ENCODE results near the gene JMY. TPM values are rescaled to one million over a fixed set of nuclear protein-coding genes. Genes with fewer than 3 reads are reported as not detected.
A peak's percentile ranks its signal among the peaks of the same experiment; 100 is the strongest.

The JMY gene
- total RNA-seq, 1 experiment from 2014 or later, result 15.2 TPM

DNA sequence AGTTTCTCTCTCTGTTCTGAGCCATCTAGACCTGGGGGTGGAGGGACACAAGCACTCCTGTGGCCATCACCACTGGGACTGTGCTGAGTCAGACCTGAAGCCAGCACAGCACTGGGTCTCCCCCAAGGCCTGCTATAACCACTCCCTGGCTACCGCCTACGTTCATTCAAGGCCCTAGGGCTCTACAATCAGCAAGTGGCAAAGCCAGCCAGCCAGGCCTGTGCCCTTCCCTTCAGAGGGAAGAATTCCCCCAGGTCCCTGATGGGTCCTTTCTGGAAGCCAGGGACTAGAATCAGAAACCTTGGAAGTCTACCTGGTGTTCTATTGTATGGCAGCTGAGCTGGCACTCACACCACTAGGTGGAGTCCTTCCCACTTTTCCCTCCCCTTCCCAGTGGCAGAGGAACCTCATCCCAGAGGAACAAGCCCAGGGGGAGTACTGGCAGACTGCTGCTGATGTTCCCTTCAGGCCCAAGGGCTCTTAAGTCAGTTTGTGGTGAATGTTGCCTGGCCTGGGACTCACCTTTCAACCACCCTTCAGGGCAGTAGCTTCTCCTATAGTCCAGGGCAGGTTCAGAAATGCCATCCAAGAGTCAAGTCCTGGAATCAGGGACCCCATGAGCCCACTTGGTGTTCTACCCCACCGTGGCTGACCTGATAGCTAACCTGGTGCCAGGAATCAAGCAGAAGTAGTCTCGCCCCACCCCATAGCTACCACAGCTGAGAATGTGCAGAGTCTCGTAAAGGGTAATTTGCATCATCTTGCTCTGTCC lies 20.0 kb downstream of the JMY start:
- no peak overlapping the region for H2BK15ac ChIP-seq (ENCODE audit: low read depth, low read length)
- H2BK120ac ChIP-seq (ENCODE audit: low read depth, low read length, poor library complexity, severe bottlenecking), result no peak overlapping the region
- Mint-ChIP-seq H3K4me1 (peaks cover 29 to 45% of the 10 kb centered on the region in 2 experiments), H3K9me3 (no peaks in the 10 kb centered on the region), H3K4me3 (no peak overlapping the region), H3K27me3 (ENCODE audit: low read depth) (no peaks in the 10 kb centered on the region; the same call in 1 of the 2 replicates), H3K36me3 (ENCODE audit: insufficient read depth in 1 of 3, low read depth in 3 of 3) (peaks cover 1 to 5% (median 3%) of the 10 kb centered on the region in 3 experiments; a peak in 4 of 7 replicates), H3K27ac (peak overlapping the region; percentile 36 to 78 (median 69); a peak in 5 of 7 replicates)
- H3K23ac ChIP-seq (ENCODE audit: insufficient read length, low read depth, low read length), result no peak overlapping the region
- no CpG with 5 or more reads among the region's 5 CpGs for WGBS (ENCODE audit: extremely low coverage, insufficient read length, low lambda C conversion rate)
- no peak overlapping the region for H4K5ac ChIP-seq (ENCODE audit: insufficient read length, low read depth, low read length)
- no peak overlapping the region for H2BK5ac ChIP-seq (ENCODE audit: insufficient read length, low read length)
- H2BK12ac ChIP-seq (ENCODE audit: insufficient read length, low read depth, low read length), result no peak overlapping the region
- H2BK20ac ChIP-seq (ENCODE audit: low read depth, low read length, poor library complexity, severe bottlenecking), result no peak overlapping the region
- no peak overlapping the region for H2AFZ ChIP-seq (ENCODE audit: low read length)
- H3K4me1 ChIP-seq (ENCODE audit: insufficient read depth, low read length), result peaks cover 6% of the 10 kb centered on the region; the same call in 1 of the 2 replicates
- H3K4ac ChIP-seq (ENCODE audit: low read depth, low read length), result no peak overlapping the region
- no peak overlapping the region for H3T11ph ChIP-seq (ENCODE audit: low read length)
- peak; percentile 85 for DNase-seq
- no peaks in the 10 kb centered on the region for H3K23me2 ChIP-seq (ENCODE audit: insufficient read length, low read depth, low read length, poor library complexity, severe bottlenecking)
- no peak overlapping the region for H3K4me2 ChIP-seq (ENCODE audit: insufficient read depth, insufficient read length, low read length)
- TF ChIP-seq, protein P1, sequence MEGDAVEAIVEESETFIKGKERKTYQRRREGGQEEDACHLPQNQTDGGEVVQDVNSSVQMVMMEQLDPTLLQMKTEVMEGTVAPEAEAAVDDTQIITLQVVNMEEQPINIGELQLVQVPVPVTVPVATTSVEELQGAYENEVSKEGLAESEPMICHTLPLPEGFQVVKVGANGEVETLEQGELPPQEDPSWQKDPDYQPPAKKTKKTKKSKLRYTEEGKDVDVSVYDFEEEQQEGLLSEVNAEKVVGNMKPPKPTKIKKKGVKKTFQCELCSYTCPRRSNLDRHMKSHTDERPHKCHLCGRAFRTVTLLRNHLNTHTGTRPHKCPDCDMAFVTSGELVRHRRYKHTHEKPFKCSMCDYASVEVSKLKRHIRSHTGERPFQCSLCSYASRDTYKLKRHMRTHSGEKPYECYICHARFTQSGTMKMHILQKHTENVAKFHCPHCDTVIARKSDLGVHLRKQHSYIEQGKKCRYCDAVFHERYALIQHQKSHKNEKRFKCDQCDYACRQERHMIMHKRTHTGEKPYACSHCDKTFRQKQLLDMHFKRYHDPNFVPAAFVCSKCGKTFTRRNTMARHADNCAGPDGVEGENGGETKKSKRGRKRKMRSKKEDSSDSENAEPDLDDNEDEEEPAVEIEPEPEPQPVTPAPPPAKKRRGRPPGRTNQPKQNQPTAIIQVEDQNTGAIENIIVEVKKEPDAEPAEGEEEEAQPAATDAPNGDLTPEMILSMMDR (conservative IDR thresholded peaks at IDR 0.05), result peak; percentile 85
- H4K91ac ChIP-seq (ENCODE audit: insufficient read length, low read depth, low read length), result no peak overlapping the region
- H3K79me2 ChIP-seq (ENCODE audit: insufficient read depth, low read length), result peaks cover 3% of the 10 kb centered on the region; the same call in 1 of the 2 replicates
- H3K79me1 ChIP-seq (ENCODE audit: insufficient read depth, low read depth, low read length, poor library complexity, severe bottlenecking), result no peaks in the 10 kb centered on the region
- no peak overlapping the region for H4K8ac ChIP-seq (replicated peaks; ENCODE audit: insufficient read length, low read depth, low read length)
- no peak overlapping the region for H3K56ac ChIP-seq (ENCODE audit: insufficient read length, low read depth, low read length)
- no peak overlapping the region for H3K14ac ChIP-seq (ENCODE audit: insufficient read depth, low read length)
- no peak overlapping the region for H3K27ac ChIP-seq (ENCODE audit: insufficient read length, low read depth, low read length)
- H3K18ac ChIP-seq (ENCODE audit: insufficient read length, low read depth, low read length), result no peak overlapping the region
- no peaks in the 10 kb centered on the region for H3K27me3 ChIP-seq (ENCODE audit: insufficient read depth, low read length)
- H3K9ac ChIP-seq (ENCODE audit: extremely low read depth, insufficient read length, low read length), result no peak overlapping the region
- H2AK5ac ChIP-seq (ENCODE audit: insufficient read length, low read length), result no peak overlapping the region
- H4K20me1 ChIP-seq (ENCODE audit: control insufficient read depth, insufficient read depth, insufficient read length), result no peaks in the 10 kb centered on the region
- no peaks in the 10 kb centered on the region for H3K9me3 ChIP-seq (ENCODE audit: control insufficient read depth, low read depth, low read length)
